NCI-H1092 treated with DMSO at 0.1 percent for 48 hours (cell line): ENCODE data around the gene HAPLN3.

Source experiments
- DNase-seq: peaks from one replicate; lab custom pipeline; 2025; lab: John Stamatoyannopoulos, UW

Gene HAPLN3

GRCh38 chr15:88830016-88830415, 65.3 kb downstream of the HAPLN3 start:
- no peak for DNase-seq

- no peak for DNase-seq
These were observed 66.6 kb downstream of the HAPLN3 start for GRCh38 chr15:88828791-88829190.
